ENCODE measurements around the gene FBXO15.

Gene FBXO15

DNA sequence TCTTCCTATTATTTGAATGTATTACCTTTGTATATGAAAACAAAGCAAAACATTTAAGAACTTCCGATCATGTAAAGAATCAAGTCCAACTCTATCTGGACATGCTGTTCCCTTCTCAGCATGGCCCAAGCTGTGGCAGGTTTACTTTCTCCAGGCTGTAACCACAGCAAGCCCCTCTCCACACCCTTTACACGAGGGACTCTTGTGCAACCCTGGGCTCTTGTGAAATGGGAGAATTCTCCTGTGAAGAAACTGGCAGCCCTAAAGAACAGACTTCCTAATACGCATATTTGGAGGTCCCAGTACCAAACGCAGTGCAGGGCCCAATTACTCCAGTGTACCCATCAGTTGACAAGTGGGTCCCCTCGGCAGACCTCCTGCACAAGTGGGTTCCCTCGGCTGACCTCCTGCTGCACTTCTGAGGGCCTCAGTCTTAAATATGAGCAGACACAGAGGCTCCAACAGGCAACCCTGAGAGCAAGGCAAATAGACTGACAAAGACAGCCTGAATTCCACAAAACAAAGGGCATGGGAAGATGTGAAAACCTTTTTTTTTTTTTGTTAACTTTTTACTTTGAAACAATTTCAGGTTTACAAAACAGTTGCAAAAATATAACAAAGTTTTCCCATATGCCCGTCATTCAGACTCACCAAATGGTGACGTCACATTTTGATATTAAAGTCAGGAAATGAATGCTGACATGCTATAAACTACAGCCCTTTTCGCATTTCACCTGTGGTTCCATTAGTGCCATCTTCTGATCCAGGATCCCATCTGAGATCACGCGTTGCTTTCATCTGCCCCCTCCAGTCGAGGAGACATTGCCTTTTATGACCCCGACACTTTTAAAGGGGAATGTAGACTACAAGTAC lies 78.2 kb downstream of the FBXO15 start:
- DNase-seq = peak in 1 of 10 donors; percentile 58
- intact Hi-C loops (cut with DNase I) = loop anchor here (5.0 kb wide), 1 partner anchor 482 kb away; no protein-coding TSS in a partner anchor

DNA sequence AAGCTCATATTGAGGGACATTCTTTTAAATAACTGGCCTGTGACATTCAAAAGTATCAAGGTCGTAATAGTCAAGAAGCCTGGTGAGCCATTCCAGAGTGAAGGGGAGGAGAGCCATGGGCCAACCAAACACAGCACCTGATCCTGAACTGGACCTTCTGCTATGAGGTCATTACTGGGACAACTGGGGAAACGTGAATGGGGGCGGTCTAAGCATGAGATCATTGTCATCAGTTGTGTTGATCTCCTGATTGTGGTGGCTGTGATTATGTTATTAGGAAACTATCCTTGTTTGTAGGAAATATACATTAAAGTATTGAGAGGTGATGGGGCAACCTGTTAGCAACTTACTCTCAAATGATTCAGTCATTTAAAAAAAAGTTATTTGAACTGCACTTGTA lies 79.3 kb downstream of the FBXO15 start:
- no peak for DNase-seq
- intact Hi-C loops (cut with DNase I) = loop anchor here (5.0 kb wide), 1 partner anchor 481 kb away; no protein-coding TSS in a partner anchor

DNA sequence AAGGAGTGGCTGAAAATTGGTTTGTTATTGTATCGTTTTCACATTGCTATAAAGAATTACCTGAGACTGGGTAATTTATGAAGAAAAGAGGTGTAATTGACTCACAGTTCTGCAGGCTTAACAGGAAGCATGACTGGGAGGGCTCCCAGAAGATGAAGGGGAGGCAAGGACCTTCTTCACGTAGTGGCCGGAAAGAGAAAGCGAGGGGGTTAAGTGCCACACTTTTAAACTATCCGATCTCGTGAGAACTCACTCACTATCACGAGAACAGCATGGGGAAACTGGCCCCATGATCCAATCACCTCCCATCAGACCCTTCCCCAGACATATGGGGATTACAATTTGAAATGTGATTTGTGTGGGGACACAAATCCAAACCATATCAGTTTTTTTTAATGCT lies 81.6 kb downstream of the FBXO15 start:
- intact Hi-C loops (cut with DNase I) = loop anchor here (5.0 kb wide), 1 partner anchor 479 kb away; no protein-coding TSS in a partner anchor
- no peak for DNase-seq

DNA sequence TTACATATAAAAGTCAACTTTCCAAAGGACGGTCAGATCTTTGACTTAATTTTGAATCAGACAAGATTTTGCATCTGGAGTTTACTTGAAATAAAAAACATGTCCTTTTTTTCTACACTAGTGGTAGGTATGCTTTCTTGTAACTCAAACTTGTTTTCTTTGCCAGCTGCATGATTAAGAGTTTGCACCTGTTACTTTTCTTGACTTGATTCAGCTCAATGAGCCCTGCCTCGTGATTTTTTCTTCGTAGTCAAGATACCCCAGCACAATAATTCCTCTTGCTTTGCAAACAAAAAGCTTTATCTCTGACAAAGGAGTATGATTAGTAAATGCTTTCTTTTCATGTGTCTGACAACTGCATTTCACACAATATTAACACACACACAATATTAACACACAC lies 82.3 kb downstream of the FBXO15 start:
- intact Hi-C loops (cut with DNase I) = loop anchor here (5.0 kb wide), 1 partner anchor 478 kb away; no protein-coding TSS in a partner anchor
- no peak for DNase-seq

DNA sequence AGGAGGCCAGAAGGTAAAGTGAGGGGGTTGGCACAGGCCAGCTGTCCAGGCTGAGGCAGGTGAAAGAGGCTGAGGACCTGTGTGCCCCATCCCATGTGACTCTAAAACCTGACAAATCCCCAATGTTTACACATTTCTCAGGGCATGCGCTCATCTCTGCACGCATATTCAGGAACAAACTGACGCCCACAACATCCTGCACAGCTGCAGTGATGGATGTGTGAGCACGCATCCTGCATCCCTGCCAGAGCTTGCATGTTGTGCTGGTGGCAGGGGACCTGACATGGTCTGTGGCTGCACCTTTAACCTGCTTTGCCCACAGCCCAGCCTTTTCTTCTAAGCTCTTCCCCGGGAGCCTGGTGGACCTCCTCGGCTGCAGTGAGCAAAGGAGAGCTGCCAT lies 83.1 kb downstream of the FBXO15 start:
- intact Hi-C loops (cut with DNase I) = no loop called here

DNA sequence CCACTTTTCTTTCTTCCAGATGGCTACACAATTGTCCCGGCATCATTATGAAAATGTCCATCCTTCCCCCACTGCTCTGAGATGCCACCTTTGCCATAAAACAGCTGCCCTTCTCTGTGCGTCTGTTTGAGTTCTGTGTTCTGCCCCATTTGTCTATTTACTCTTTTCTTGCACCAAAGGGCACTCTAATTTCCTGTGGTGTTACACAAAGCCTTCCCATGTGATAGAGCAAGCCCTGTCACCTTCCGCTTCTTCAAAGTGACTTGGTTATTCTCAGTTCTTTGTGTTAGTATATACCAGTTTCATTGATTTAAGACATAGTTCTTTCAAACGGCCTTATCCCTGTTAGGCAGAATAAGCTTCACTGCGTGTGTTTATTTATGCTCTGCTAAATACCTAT lies 84.1 kb downstream of the FBXO15 start:
- no peak for DNase-seq
- intact Hi-C loops (cut with DNase I) = no loop called here

More for the DNA sequence above, 83.1 kb downstream of the FBXO15 start:
- peak in 4 of 10 donors; percentile 24 to 87 (median 56) for DNase-seq

DNA sequence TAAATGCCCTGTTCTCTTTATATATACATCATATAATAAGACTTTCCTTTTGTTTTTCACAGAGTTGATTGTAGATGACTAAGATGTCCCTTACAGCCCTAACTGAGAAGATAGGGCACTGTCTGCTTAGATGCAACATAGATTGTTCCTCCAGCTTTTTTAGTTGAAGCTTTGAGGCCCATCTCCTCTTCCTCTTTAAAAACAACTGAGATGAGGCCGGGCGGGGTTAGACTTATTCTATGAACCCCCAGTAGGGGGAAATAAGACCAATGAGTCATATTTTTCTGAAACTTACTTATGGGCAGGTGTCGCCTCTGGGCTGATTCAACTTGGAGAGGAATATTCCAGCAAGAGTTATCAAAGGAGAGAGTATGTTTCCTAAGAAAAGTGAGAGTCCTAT lies 84.6 kb downstream of the FBXO15 start:
- DNase-seq = no peak
- intact Hi-C loops (cut with DNase I) = no loop called here

DNA sequence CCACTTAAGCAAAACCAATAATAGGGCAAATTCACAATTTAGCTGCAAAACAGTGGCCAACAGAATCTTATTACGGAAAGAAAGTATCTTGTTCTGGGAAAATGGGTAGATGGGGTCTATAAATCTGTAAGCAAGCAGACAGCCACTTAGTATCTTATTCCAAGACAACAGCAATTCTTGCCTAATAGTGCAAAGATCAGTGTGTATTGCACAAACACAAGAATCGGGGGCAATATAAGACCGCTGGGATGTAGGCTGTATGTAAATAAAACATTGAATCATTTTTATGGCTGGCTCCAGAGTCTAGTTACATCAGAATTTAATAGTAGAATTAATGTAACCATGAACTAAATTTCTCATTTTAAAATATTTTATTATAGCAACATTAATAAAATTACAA lies 85.6 kb downstream of the FBXO15 start:
- no peak for DNase-seq
- intact Hi-C loops (cut with DNase I) = no loop called here

DNA sequence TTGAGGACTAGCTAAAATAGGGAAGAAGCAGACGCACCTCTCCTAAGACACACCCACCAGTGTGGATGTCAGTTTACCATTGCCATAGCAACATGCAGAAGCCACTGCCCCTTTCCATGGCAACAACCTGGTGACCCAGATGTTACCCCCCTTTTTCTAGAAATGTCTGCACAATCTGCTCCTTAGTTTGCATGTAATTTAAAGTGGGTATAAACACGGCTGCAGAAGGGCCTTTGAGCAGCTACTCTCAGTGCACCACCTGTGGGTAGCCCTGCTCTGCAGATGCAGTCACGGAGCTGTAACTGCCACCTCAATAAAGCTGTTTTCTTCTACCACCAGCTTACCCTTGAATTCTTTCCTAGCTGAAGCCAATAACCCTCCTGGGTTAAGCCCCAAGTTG lies 87.1 kb downstream of the FBXO15 start:
- no peak for DNase-seq
- intact Hi-C loops (cut with DNase I) = no loop called here

DNA sequence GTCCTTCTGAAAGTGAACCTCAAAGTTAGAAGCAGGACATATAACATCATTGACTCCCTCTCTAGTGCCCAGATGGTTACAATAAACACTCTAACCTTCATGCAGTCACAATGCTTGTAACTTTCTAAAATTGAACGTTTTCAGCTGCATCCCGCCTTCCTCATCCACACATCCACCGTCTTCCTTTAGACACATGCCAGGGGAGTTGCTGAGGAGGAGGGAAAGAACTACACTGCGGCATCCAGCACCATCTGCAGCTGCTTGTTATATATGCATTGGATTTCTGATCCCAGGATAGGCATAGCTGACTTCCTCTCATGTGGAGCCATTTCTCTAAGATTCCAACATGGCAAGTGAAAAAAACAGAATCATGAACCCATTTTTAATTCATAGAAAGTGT lies 96.8 kb downstream of the FBXO15 start:
- intact Hi-C loops (cut with DNase I) = no loop called here
- peak in 7 of 10 donors; percentile 38 to 91 (median 54) for DNase-seq

DNA sequence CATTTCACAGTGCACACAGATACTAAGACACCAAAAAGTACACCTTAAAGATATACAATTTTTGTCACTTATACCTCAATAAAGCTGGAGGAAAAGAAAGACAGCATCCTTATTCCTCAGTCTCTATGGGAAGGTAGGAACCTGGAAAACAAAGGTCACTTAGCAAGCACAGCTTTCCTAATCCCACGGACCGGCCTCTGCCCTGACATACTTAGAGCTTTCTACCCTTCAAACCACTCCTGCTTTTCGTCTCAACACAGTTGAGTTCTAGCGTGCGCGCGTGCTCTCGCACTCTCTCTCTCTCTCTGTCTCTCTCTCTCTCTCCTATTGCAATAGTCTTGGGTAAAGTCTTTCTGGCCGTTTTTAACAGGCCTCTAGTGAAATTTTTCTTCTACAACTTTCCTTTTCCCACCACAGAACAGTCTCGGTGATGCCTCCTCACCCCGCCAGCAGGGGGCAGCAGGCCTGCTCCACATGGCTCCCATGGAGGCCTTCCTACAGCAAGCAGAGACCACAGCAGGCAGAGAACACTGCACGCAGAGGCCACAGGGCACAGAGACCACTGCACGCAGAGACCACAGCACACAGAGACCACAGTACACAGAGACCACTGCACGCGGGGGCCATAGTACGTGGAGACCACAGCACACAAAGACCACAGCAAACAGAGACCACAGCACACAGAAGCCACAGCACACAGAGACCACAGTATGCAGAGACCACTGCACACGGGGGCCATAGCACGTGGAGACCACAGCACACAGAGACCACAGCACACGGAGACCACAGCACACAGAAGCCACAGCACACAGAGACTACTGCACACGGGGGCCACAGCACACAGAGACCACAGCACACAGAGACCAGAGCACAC lies 106.9 kb downstream of the FBXO15 start:
- intact Hi-C loops (cut with DNase I) = no loop called here
- DNase-seq = peak in 3 of 10 donors; percentile 19 to 85 (median 21)

DNA sequence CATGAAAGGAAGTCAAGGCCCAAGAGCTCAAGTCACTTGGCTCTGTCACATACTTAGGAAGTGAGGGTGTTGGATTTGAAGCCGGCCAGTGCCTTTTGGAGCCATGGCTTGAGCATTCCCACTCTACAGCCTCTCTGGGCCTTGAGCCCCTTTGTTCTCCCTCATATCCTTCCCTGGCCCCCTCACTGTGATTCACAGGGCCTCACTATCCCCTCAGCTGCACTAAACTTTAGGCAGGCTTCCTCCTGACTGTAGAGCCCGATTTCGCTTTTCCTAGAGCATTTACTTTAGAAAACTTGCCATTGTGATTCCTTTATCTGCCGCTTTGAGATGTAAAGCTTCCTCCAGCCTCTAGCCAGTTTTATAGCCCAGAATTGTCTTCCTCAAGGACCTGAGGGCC lies 107.6 kb downstream of the FBXO15 start:
- DNase-seq = no peak
- intact Hi-C loops (cut with DNase I) = no loop called here

DNA sequence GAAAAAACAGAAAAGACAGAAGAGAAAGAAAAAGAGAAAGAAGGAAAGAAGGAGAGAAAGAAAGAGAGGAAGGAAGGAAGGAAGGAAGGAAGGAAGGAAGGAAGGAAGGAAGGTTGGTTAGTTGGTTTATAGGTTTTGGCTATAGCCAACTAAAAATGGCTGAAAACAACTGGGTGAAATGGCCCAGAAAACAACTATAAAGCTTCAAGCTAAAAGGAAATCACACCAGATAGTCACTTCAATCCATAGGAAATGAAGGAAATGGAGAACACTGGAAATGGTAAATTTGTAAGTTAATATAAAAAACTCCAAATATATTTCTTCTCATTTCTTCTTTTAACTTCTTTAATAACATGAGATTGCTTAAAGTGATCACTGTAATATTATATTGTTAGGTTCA lies 118.5 kb downstream of the FBXO15 start:
- intact Hi-C loops (cut with DNase I) = loop anchor here (10.0 kb wide), 1 partner anchor 56 kb away; no protein-coding TSS in a partner anchor
- DNase-seq = no peak

Data from posterior cingulate gyrus (tissue), 11 donors.